Adrenal gland (tissue), 12 donors: ENCODE results near the gene TCEANC. TPM values are rescaled to one million over a fixed set of nuclear protein-coding genes. Genes with fewer than 3 reads are reported as not detected.
A peak's percentile ranks its signal among the peaks of the same experiment; 100 is the strongest.

Experiments used
- DNase-seq, 7 donors: peaks; one replicate each; pipeline ENCODE4 v3.0.0-alpha.2; 2019 to 2020
- H3K27ac ChIP-seq, 5 donors: fragments of 200-600 bp; sonication (generic) in 4 of 5; 1 replicate in 3 of 5; 2 replicates in 2 of 5; pipeline versions ENCODE4 v1.5.1 to v1.8.0; 2016 to 2020; ENCODE audit warnings: mild to moderate bottlenecking in 1 of 5
- H3K27me3 ChIP-seq: fragments of 200-600 bp; 2 replicates; pipeline ENCODE4 v1.8.0; 2021
- H3K36me3 ChIP-seq, 2 donors: fragments of 200-600 bp; replicated peaks in 1 of 2; 1 replicate in 1 of 2; 2 replicates in 1 of 2; pipeline versions ENCODE4 v1.5.1 to v1.8.0; 2018 to 2022
- H3K4me1 ChIP-seq, 2 donors: fragments of 200-600 bp; replicated peaks in 1 of 2; 1 replicate in 1 of 2; 2 replicates in 1 of 2; pipeline versions ENCODE4 v1.5.1 to v1.8.0; 2018 to 2021
- H3K4me3 ChIP-seq, 4 donors: fragments of 200-600 bp; sonication (generic) in 3 of 4; one replicate each; pipeline ENCODE4 v1.5.1; 2016 to 2018
- H3K9me3 ChIP-seq, 3 donors: fragments of 200-600 bp; sonication (generic) in 1 of 3; replicated peaks in 1 of 3; 1 replicate in 2 of 3; 2 replicates in 1 of 3; pipeline versions ENCODE4 v1.5.1 to v1.8.0; 2016 to 2021
- CTCF ChIP-seq, 6 experiments: fragments of 450-650 bp in 4 of 6; fragments of 200-600 bp in 2 of 6; sonication (generic) in 1 of 6; IDR thresholded peaks; 1 replicate in 5 of 6; 2 replicates in 1 of 6; pipeline versions ENCODE4 v1.5.1 to v1.8.0; 2016 to 2021; ENCODE audit warnings: antibody characterized with exemption in 6 of 6, mild to moderate bottlenecking in 2 of 6, moderate library complexity in 1 of 6
- POLR2A ChIP-seq, 2 donors: fragments of 450-650 bp; IDR thresholded peaks; one replicate each; pipeline ENCODE4 v1.6.1; 2017; ENCODE audit warnings: antibody characterized with exemption in 2 of 2, mild to moderate bottlenecking in 2 of 2, moderate library complexity in 1 of 2
- WGBS, 4 donors: extraction: QIAGEN DNeasy Blood & Tissue Kit in 2 of 4; methylation state at CpG; one replicate each; pipeline versions ENCODE4 v1.1.5 to v1.1.7; 2013 to 2017; 5-methylcytosine and 5-hydroxymethylcytosine counted together
- intact Hi-C, 2 donors: fragments of 100-400 bp; cut with DNase I; formaldehyde crosslinking; loops; one replicate each; pipeline versions ENCODE4 v1.14.1 to v1.15.0; 2022 to 2023
- polyA plus RNA-seq, 3 donors: library from polyadenylated mRNA; stranded (reverse); fragments of 200-250 nt in 2 of 3; fragments of 350-450 nt in 1 of 3; fragmentation: Illumina TruSeq in 1 of 3; extraction: RNeasy Lipid Tissue Mini Kit (QIAGEN cat#74804) in 1 of 3; gene quantifications; one replicate each; pipeline ENCODE4 v1.2.3, GENCODE V29; 2013 to 2014
- total RNA-seq, 9 donors: library from RNA; depleted of rRNA in 4 of 9; stranded (reverse); fragments of >200 nt in 4 of 9; fragments of 120-200 nt in 1 of 9; fragmentation: NEBNext Ultra II Directional in 1 of 9; extraction: Animal tissue kit (Norgen Biotek cat#: 25700) in 1 of 9; gene quantifications; one replicate each; pipeline versions ENCODE4 v1.1.0 to v1.2.4, GENCODE V29; 2013 to 2023
- donor health status: healthy with polysubstance abuse.
- donor health status: Bipolar disorder and iron deficiency.
- donor health status: DM: yes; HTN: yes; CAD: no.
- donor health status: DM: no; HTN: no; CAD: no.
- donor health status: DM: no; HTN: no; CAD: no.
- donor health status: DM: yes; HTN: yes; CAD: no.

TCEANC gene
- total and polyA plus RNA-seq, 12 donors: 2.0 to 24.8 (median 4.4) TPM

- intact Hi-C loops: no loop called here
- Histone ChIP-seq H3K36me3 (no peaks in the 10 kb centered on the region), H3K27me3 (no peaks in the 10 kb centered on the region), H3K27ac (peak overlapping the region; percentile 35 to 97 (median 69)), H3K9me3 (no peaks in the 10 kb centered on the region), H3K4me3 (peak overlapping the region in 3 of 4 donors; percentile 15 to 63 (median 22)), H3K4me1 (peaks cover 9 to 21% of the 10 kb centered on the region in 2 donors)
- 26 to 40% (median 32%) methylated on average over 7 of the region's 7 CpGs for WGBS, 4 donors
- DNase-seq: no peak
- TF ChIP-seq POLR2A (IDR thresholded peaks at IDR 0.05) (no peak), CTCF (IDR thresholded peaks at IDR 0.05) (no peak)
Observed at GRCh38 chrX:13652287-13652793, 601 bp upstream of the TCEANC start.

DNA sequence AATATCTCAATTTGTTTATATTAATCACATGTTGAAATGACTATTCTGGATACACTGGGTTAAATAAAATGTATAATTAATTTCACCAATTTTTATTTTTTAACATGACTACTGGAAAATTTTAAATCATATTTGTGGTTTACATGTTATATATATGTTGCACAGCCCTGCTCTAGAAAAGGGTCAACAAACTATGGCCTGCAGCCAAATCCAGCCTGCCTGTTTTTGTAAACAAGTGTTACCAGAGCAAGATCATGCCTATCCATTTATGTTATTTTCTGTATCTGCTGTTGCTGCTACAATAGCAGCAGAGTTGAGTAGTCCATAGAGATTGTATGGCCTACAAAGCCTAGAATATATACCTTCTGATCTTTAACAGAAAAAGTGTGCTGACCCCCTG, 1.2 kb downstream of the TCEANC start:
- TF ChIP-seq POLR2A (IDR thresholded peaks at IDR 0.05) (no peak), CTCF (IDR thresholded peaks at IDR 0.05) (no peak)

GRCh38 chrX:13655674-13656073, 2.7 kb downstream of the TCEANC start:
- peaks cover 9 to 25% of the 10 kb centered on the region in 2 donors for H3K4me1 ChIP-seq
- intact Hi-C loops: loop anchor here in 1 of 2 donors (5.0 kb wide), 1 partner anchor 92 kb away; no protein-coding TSS in a partner anchor
- H3K9me3 ChIP-seq: no peaks in the 10 kb centered on the region
- no peaks in the 10 kb centered on the region for H3K27me3 ChIP-seq
- H3K36me3 ChIP-seq: no peaks in the 10 kb centered on the region
- 84 to 90% (median 86%) methylated on average over 3 of the region's 3 CpGs for WGBS, 4 donors
- TF ChIP-seq CTCF (IDR thresholded peaks at IDR 0.05) (no peak), POLR2A (IDR thresholded peaks at IDR 0.05) (no peak)
- H3K27ac ChIP-seq: no peak overlapping the region
- H3K4me3 ChIP-seq: no peak overlapping the region
- DNase-seq: no peak

More for the DNA sequence above, 1.2 kb downstream of the TCEANC start:
- Histone ChIP-seq H3K4me1 (peaks cover 9 to 22% of the 10 kb centered on the region in 2 donors), H3K27ac (peak overlapping the region in 1 of 5 donors; percentile 91), H3K36me3 (no peaks in the 10 kb centered on the region), H3K4me3 (peak overlapping the region in 1 of 4 donors; percentile 63), H3K27me3 (no peaks in the 10 kb centered on the region), H3K9me3 (no peaks in the 10 kb centered on the region)
- intact Hi-C loops: no loop called here
- no peak for DNase-seq

DNA sequence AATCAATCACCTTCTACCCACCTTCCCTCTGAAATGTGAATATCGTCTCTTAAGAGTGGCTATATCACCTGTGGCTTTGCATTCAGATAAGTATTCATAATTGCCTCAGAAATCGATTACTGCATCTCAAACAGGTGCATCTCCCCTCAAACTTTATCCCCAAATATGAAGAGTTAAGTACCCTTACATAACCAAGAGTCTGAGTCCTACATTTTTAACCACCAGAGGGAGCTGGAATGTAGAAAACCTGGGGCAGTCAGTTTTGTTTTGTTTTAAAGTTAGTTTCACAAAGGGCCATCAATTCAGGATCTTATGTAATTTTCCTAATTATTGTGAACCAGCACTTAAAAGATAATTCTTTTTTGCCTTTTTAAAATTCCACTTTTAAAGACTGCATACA, 5.7 kb downstream of the TCEANC start:
- H3K9me3 ChIP-seq: no peaks in the 10 kb centered on the region
- peak overlapping the region in 1 of 5 donors; percentile 47 for H3K27ac ChIP-seq
- peaks cover 7 to 16% of the 10 kb centered on the region in 2 donors for H3K4me1 ChIP-seq
- no peaks in the 10 kb centered on the region for H3K36me3 ChIP-seq
- H3K4me3 ChIP-seq: no peak overlapping the region
- H3K27me3 ChIP-seq: no peaks in the 10 kb centered on the region
- intact Hi-C loops: loop anchor here in 1 of 2 donors (5.0 kb wide), 1 partner anchor 89 kb away; no protein-coding TSS in a partner anchor
- DNase-seq: no peak
- TF ChIP-seq POLR2A (IDR thresholded peaks at IDR 0.05) (no peak), CTCF (IDR thresholded peaks at IDR 0.05) (peak; percentile 41 to 82 (median 70))
- WGBS, 4 donors: 5 to 17% (median 11%) methylated on average over 2 of the region's 2 CpGs
